Breast epithelium (tissue), 4 donors: Measurements from ENCODE around the gene HADHB. TPM values are rescaled to one million over a fixed set of nuclear protein-coding genes. Genes with fewer than 3 reads are reported as not detected.

Source experiments
- DNase-seq, 2 donors: peaks; one replicate each; pipeline ENCODE4 v3.0.0-alpha.2; 2019; ENCODE audit warnings: low spot score in 2 of 2
- H3K27ac ChIP-seq, 2 donors: fragments of 200-600 bp; sonication (generic) in 1 of 2; one replicate each; pipeline ENCODE4 v1.5.1; 2016 to 2019; ENCODE audit warnings: mild to moderate bottlenecking in 1 of 2
- H3K27me3 ChIP-seq, 2 donors: fragments of 200-600 bp; sonication (generic) in 1 of 2; one replicate each; pipeline versions ENCODE4 v1.5.1 to v1.6.0; 2017 to 2019; ENCODE audit warnings: control low read depth in 1 of 2, mild to moderate bottlenecking in 1 of 2
- H3K36me3 ChIP-seq: fragments of 200-600 bp; one replicate; pipeline ENCODE4 v1.5.1; 2019
- H3K4me1 ChIP-seq, 2 donors: fragments of 200-600 bp; sonication (generic); one replicate each; pipeline ENCODE4 v1.5.1; 2016 to 2019; ENCODE audit warnings: control low read depth in 1 of 2
- H3K4me3 ChIP-seq, 3 donors: fragments of 200-600 bp; sonication (generic); 1 replicate in 2 of 3; 2 replicates in 1 of 3; pipeline ENCODE4 v1.5.1; 2016 to 2019; ENCODE audit warnings: mild to moderate bottlenecking in 3 of 3, moderate library complexity in 2 of 3
- H3K9me3 ChIP-seq, 2 donors: fragments of 200-600 bp; sonication (generic) in 1 of 2; one replicate each; pipeline ENCODE4 v1.5.1; 2016 to 2019; ENCODE audit warnings: control low read depth in 1 of 2
- POLR2A ChIP-seq: fragments of 450-650 bp; IDR thresholded peaks from one replicate; pipeline ENCODE4 v1.6.1; 2016; ENCODE audit warnings: antibody characterized with exemption, mild to moderate bottlenecking, moderate library complexity
- POLR2AphosphoS5 ChIP-seq, 3 donors: sonication (generic); formaldehyde crosslinking; IDR thresholded peaks; one replicate each; pipeline ENCODE4 v1.6.1; 2017; ENCODE audit warnings: antibody characterized with exemption in 3 of 3
- intact Hi-C: fragments of 100-400 bp; cut with DNase I; formaldehyde crosslinking; loops from one replicate; pipeline ENCODE4 v1.15.1; 2023; ENCODE audit warnings: low total_unique reads
- total RNA-seq, 3 donors: library from RNA; depleted of rRNA; stranded (reverse); fragments of >200 nt; gene quantifications; one replicate each; pipeline ENCODE4 v1.1.0, GENCODE V29; 2016
- TF ChIP-seq, protein P1 (sequence below), 3 donors: fragments of 450-650 bp; IDR thresholded peaks; one replicate each; pipeline ENCODE4 v1.5.1; 2016 to 2017; ENCODE audit warnings: antibody characterized with exemption in 3 of 3, mild to moderate bottlenecking in 3 of 3, moderate library complexity in 3 of 3

HADHB gene
- total RNA-seq, 3 donors from 2014 or later = 139 to 157 (median 147) TPM

DNA sequence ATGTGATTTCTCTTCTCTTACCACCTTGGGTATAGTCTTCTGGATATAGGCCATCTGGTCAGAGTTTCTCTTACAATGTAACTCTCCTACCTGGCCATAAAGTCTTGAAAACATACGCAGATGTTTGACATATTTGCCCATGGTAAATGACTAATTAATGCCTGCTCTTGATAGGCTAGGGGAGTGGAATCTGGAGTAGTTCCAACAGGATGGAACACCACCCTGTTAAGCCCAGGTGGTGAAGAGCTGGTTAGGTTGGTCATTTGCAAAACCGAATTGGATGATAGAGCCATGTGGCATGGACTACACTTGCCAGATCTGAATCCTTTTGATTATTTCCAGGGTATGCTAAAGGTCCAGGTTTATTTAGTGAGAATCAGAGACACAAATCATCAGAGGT lies 36.5 kb downstream of the HADHB start:
- TF ChIP-seq, protein P1, sequence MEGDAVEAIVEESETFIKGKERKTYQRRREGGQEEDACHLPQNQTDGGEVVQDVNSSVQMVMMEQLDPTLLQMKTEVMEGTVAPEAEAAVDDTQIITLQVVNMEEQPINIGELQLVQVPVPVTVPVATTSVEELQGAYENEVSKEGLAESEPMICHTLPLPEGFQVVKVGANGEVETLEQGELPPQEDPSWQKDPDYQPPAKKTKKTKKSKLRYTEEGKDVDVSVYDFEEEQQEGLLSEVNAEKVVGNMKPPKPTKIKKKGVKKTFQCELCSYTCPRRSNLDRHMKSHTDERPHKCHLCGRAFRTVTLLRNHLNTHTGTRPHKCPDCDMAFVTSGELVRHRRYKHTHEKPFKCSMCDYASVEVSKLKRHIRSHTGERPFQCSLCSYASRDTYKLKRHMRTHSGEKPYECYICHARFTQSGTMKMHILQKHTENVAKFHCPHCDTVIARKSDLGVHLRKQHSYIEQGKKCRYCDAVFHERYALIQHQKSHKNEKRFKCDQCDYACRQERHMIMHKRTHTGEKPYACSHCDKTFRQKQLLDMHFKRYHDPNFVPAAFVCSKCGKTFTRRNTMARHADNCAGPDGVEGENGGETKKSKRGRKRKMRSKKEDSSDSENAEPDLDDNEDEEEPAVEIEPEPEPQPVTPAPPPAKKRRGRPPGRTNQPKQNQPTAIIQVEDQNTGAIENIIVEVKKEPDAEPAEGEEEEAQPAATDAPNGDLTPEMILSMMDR (IDR thresholded peaks at IDR 0.05) = no peak
- no peak for TF ChIP-seq POLR2AphosphoS5 (IDR thresholded peaks at IDR 0.05)
- no peak for TF ChIP-seq POLR2A
- Histone ChIP-seq H3K9me3 (no peaks in the 10 kb centered on the region), H3K27ac (no peak overlapping the region), H3K4me3 (no peak overlapping the region), H3K36me3 (peaks cover 11% of the 10 kb centered on the region), H3K4me1 (no peaks in the 10 kb centered on the region), H3K27me3 (no peaks in the 10 kb centered on the region)
- DNase-seq = no peak
- intact Hi-C loops = no loop called here

DNA sequence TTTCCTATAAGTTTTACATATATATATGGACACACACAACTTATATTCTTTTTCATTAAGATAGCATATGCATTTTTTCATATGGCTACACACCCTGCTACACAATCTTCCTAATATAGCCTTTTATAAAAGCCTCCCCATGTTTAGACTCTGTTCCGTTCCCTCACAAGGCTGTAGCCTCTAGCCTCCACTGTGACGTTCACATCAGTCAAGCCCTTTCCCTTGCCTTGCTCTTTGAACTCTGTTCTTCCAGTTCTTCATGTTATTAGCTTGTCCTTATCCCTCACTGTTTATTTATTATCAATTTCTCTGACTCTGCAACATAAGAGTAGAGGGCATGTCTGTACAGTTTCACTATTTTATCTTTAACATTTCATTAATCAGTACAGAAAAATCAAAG lies 38.9 kb downstream of the HADHB start:
- intact Hi-C loops = no loop called here
- Histone ChIP-seq H3K36me3 (peaks cover 11% of the 10 kb centered on the region), H3K9me3 (no peaks in the 10 kb centered on the region), H3K4me1 (no peaks in the 10 kb centered on the region), H3K4me3 (no peak overlapping the region), H3K27ac (no peak overlapping the region), H3K27me3 (no peaks in the 10 kb centered on the region)
- no peak for DNase-seq
- TF ChIP-seq, protein P1 (IDR thresholded peaks at IDR 0.05) = no peak
- TF ChIP-seq POLR2A = no peak
- TF ChIP-seq POLR2AphosphoS5 (IDR thresholded peaks at IDR 0.05) = no peak

DNA sequence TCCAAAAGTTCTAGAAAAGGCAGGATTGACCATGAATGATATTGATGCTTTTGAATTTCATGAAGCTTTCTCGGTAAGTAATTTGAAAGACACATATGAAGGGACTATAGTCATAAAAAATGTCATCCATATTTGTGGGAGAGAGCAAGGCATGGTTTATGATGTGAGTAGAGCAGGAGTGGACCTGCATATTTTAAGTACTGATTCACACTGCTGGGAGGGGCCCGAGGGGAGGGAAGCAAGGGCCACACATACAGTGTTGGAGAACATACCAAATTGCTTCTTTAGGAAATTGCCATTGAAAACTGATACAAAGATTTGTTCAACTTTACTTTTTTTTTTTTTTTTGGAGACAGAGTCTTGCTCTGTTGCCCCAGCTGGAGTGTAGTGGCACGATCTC lies 39.4 kb downstream of the HADHB start:
- no peaks in the 10 kb centered on the region for H3K4me1 ChIP-seq
- intact Hi-C loops = no loop called here
- TF ChIP-seq POLR2A = no peak
- TF ChIP-seq, protein P1 (IDR thresholded peaks at IDR 0.05) = no peak
- no peak for TF ChIP-seq POLR2AphosphoS5 (IDR thresholded peaks at IDR 0.05)
- no peaks in the 10 kb centered on the region for H3K9me3 ChIP-seq
- no peaks in the 10 kb centered on the region for H3K27me3 ChIP-seq
- no peak overlapping the region for H3K4me3 ChIP-seq
- H3K36me3 ChIP-seq = peaks cover 11% of the 10 kb centered on the region
- DNase-seq = no peak
- H3K27ac ChIP-seq = no peak overlapping the region

DNA sequence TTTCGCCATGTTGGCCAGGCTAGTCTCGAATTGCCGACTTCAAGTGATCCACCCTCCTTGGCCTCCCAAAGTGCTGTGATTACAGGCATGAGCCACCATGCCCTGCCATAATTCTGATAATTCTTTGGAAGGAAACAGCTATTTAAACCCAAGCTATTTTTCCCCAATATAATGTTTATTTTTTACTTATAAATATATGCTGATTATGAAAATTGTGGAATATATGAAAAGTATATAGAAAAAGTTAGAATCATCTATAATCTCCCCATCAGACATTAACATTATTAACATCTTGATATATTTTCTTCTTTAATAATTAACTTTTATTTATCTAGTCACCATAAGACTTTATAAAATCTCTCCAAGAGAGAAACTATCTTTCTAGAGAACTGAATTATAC lies 41.2 kb downstream of the HADHB start:
- Histone ChIP-seq H3K4me1 (no peaks in the 10 kb centered on the region), H3K9me3 (no peaks in the 10 kb centered on the region), H3K27ac (no peak overlapping the region), H3K4me3 (no peak overlapping the region), H3K27me3 (no peaks in the 10 kb centered on the region), H3K36me3 (peaks cover 7% of the 10 kb centered on the region)
- no peak for DNase-seq
- TF ChIP-seq, protein P1 (IDR thresholded peaks at IDR 0.05) = no peak
- intact Hi-C loops = no loop called here

DNA sequence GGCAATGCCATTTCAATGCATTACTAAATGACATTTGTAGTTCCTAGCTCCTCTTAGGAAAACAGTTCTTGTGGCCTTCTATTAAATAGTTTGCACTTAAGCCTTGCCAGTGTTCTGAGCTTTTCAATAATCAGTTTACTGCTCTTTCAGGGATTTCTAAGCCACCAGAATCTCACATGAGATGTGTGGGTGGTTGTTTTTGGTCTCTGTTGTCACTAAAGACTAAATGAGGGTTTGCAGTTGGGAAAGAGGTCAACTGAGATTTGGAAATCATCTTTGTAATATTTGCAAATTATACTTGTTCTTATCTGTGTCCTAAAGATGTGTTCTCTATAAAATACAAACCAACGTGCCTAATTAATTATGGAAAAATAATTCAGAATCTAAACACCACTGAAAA lies 45.3 kb downstream of the HADHB start:
- no peaks in the 10 kb centered on the region for H3K9me3 ChIP-seq
- intact Hi-C loops = no loop called here
- no peak overlapping the region for H3K4me3 ChIP-seq
- H3K4me1 ChIP-seq = no peaks in the 10 kb centered on the region
- peaks cover 5% of the 10 kb centered on the region for H3K36me3 ChIP-seq
- TF ChIP-seq, protein P1 (IDR thresholded peaks at IDR 0.05) = no peak
- TF ChIP-seq POLR2A (no peak), POLR2AphosphoS5 (IDR thresholded peaks at IDR 0.05) (no peak)
- no peak for DNase-seq
- peak overlapping the region in 1 of 2 donors; percentile 73 for H3K27ac ChIP-seq
- H3K27me3 ChIP-seq = no peaks in the 10 kb centered on the region
